ENCODE measurements around the gene MYH14. TPM values are rescaled to one million over a fixed set of nuclear protein-coding genes. Genes with fewer than 3 reads are reported as not detected.
"Not testable (repeated sequence)": the region's sequence is repeated elsewhere in the genome, so short reads cannot be mapped to it uniquely, and the experiment has no call there.

Gene MYH14
- total RNA-seq, 2 experiments from 2014 or later: not detected

GRCh38 chr19:50326101-50326664 lies 122.8 kb downstream of the MYH14 start:
- H3K9me3 Mint-ChIP-seq (ENCODE audit: low read depth): no peaks in the 10 kb centered on the region
- intact Hi-C loops (cut with DNase I, micrococcal nuclease): loop anchor here (5.0 kb wide), 2 partner anchors 74 to 339 kb away; no protein-coding TSS in a partner anchor
- peaks cover 26% of the 10 kb centered on the region for H3K27me3 Mint-ChIP-seq
- ATAC-seq (no peak), DNase-seq (peak; percentile 28)
- H3K36me3 Mint-ChIP-seq (ENCODE audit: low read depth): peaks cover 16% of the 10 kb centered on the region
- H3K4me3 Mint-ChIP-seq: peak overlapping the region; percentile 63
- POLR2A ChIA-PET: interaction anchor here (0.6 kb wide), 1 partner anchor 190 kb away, joined by 3 read pairs; no protein-coding TSS in a partner anchor
- CTCF ChIA-PET: interaction anchor here (0.5 to 0.9 kb wide), 3 partner anchors 42 to 339 kb away, joined by 3 to 6 read pairs (median 3); partner anchors contain the start of gene NR1H2
- no peak overlapping the region for H3K27ac Mint-ChIP-seq
- peaks cover 36% of the 10 kb centered on the region for H3K4me1 Mint-ChIP-seq

- Mint-ChIP-seq H3K36me3 (ENCODE audit: low read depth) (peaks cover 16% of the 10 kb centered on the region), H3K27me3 (peaks cover 29% of the 10 kb centered on the region), H3K4me3 (peak overlapping the region; percentile 63), H3K27ac (peak overlapping the region; percentile 26), H3K4me1 (peaks cover 45% of the 10 kb centered on the region), H3K9me3 (ENCODE audit: low read depth) (no peaks in the 10 kb centered on the region)
- ChIA-PET CTCF (no interaction called here), POLR2A (no interaction called here)
- ATAC-seq (no peak), DNase-seq (no peak)
- intact Hi-C loops (cut with DNase I, micrococcal nuclease): loop anchor here (5.0 kb wide), 2 partner anchors 75 to 340 kb away; no protein-coding TSS in a partner anchor
Measured at GRCh38 chr19:50327013-50327412, 123.6 kb downstream of the MYH14 start.

GRCh38 chr19:50327461-50328223 lies 124.2 kb downstream of the MYH14 start:
- peak overlapping the region; percentile 63 for H3K4me3 Mint-ChIP-seq
- no peak for ATAC-seq
- ChIA-PET POLR2A (interaction anchor here (1.5 kb wide), 1 partner anchor 12 kb away, joined by 3 read pairs; no protein-coding TSS in a partner anchor), CTCF (interaction anchor here (0.7 to 1.5 kb wide), 2 partner anchors 30 to 784 kb away, joined by 3 to 6 read pairs; no protein-coding TSS in a partner anchor)
- peaks cover 51% of the 10 kb centered on the region for H3K4me1 Mint-ChIP-seq
- peaks cover 31% of the 10 kb centered on the region for H3K27me3 Mint-ChIP-seq
- H3K36me3 Mint-ChIP-seq (ENCODE audit: low read depth): peaks cover 15% of the 10 kb centered on the region
- DNase-seq: peak; percentile 4
- H3K27ac Mint-ChIP-seq: peak overlapping the region; percentile 26
- H3K9me3 Mint-ChIP-seq (ENCODE audit: low read depth): no peaks in the 10 kb centered on the region
- intact Hi-C loops (cut with DNase I, micrococcal nuclease): loop anchor here (1.0 to 5.0 kb wide), 3 partner anchors 75 to 340 kb away; no protein-coding TSS in a partner anchor

GRCh38 chr19:50328224-50328872 lies 124.9 kb downstream of the MYH14 start:
- DNase-seq (peak; percentile 76), ATAC-seq (no peak)
- H3K9me3 Mint-ChIP-seq (ENCODE audit: low read depth): no peaks in the 10 kb centered on the region
- ChIA-PET POLR2A (interaction anchor here (1.5 kb wide), 1 partner anchor 12 kb away, joined by 3 read pairs; no protein-coding TSS in a partner anchor), CTCF (interaction anchor here (0.7 to 1.5 kb wide), 3 partner anchors 29 to 784 kb away, joined by 3 to 6 read pairs (median 5); no protein-coding TSS in a partner anchor)
- intact Hi-C loops (cut with DNase I, micrococcal nuclease): loop anchor here (1.0 to 5.0 kb wide), 3 partner anchors 76 to 341 kb away; no protein-coding TSS in a partner anchor
- peaks cover 54% of the 10 kb centered on the region for H3K4me1 Mint-ChIP-seq
- peaks cover 12% of the 10 kb centered on the region for H3K36me3 Mint-ChIP-seq (ENCODE audit: low read depth)
- H3K27ac Mint-ChIP-seq: no peak overlapping the region
- H3K27me3 Mint-ChIP-seq: peaks cover 33% of the 10 kb centered on the region
- H3K4me3 Mint-ChIP-seq: peak overlapping the region; percentile 46

GRCh38 chr19:50328873-50329145 lies 125.4 kb downstream of the MYH14 start:
- peaks cover 33% of the 10 kb centered on the region for H3K27me3 Mint-ChIP-seq
- no peak overlapping the region for H3K4me3 Mint-ChIP-seq
- intact Hi-C loops (cut with DNase I, micrococcal nuclease): loop anchor here (1.0 to 5.0 kb wide), 8 partner anchors 28 to 475 kb away; partner anchors contain the start of genes JOSD2 (in 1 of the 2), NR1H2 (in 1 of the 2) and VRK3 (in 1 of the 2)
- no peaks in the 10 kb centered on the region for H3K9me3 Mint-ChIP-seq (ENCODE audit: low read depth)
- peaks cover 55% of the 10 kb centered on the region for H3K4me1 Mint-ChIP-seq
- ChIA-PET POLR2A (interaction anchor here (0.6 to 1.5 kb wide), 2 partner anchors 13 to 18 kb away, joined by 3 read pairs; no protein-coding TSS in a partner anchor), CTCF (interaction anchor here (1.0 to 1.5 kb wide), 4 partner anchors 10 to 74 kb away, joined by 3 to 6 read pairs (median 4); no protein-coding TSS in a partner anchor)
- DNase-seq (no peak), ATAC-seq (no peak)
- peaks cover 11% of the 10 kb centered on the region for H3K36me3 Mint-ChIP-seq (ENCODE audit: low read depth)
- no peak overlapping the region for H3K27ac Mint-ChIP-seq

GRCh38 chr19:50329146-50329925 lies 125.9 kb downstream of the MYH14 start, which contains the start of gene KCNC3:
KCNC3 (minus strand) TSS chr19:50329377; CDS start chr19:50329082, 295 bp downstream.
- Mint-ChIP-seq H3K27me3 (peaks cover 33% of the 10 kb centered on the region), H3K36me3 (ENCODE audit: low read depth) (peaks cover 13% of the 10 kb centered on the region), H3K9me3 (ENCODE audit: low read depth) (no peaks in the 10 kb centered on the region), H3K4me3 (peak within 1 kb of the TSS; percentile 75), H3K4me1 (peaks cover 59% of the 10 kb centered on the region), H3K27ac (peak within 1 kb of the TSS; percentile 86)
- DNase-seq (peak; percentile 99), ATAC-seq (peak; percentile 67)
- intact Hi-C loops (cut with DNase I, micrococcal nuclease): loop anchor here (1.0 to 5.0 kb wide), 7 partner anchors 28 to 475 kb away; partner anchors contain the start of genes JOSD2 (in 1 of the 2), NR1H2 (in 1 of the 2) and VRK3 (in 1 of the 2)
- POLR2A ChIA-PET: interaction anchor here (0.6 to 1.5 kb wide), 2 partner anchors 13 to 18 kb away, joined by 3 read pairs; no protein-coding TSS in a partner anchor
- CTCF ChIA-PET: interaction anchor here (1.0 to 1.5 kb wide), 4 partner anchors 10 to 75 kb away, joined by 3 to 6 read pairs (median 4); no protein-coding TSS in a partner anchor

GRCh38 chr19:50329926-50330294 lies 126.5 kb downstream of the MYH14 start:
- Mint-ChIP-seq H3K27me3 (peaks cover 33% of the 10 kb centered on the region), H3K36me3 (ENCODE audit: low read depth) (peaks cover 18% of the 10 kb centered on the region), H3K4me1 (peaks cover 64% of the 10 kb centered on the region), H3K27ac (peak overlapping the region; percentile 86), H3K4me3 (peak overlapping the region; percentile 75)
- H3K9me3 Mint-ChIP-seq (ENCODE audit: low read depth); POLR2A ChIA-PET; ATAC-seq: not testable (repeated sequence)
- intact Hi-C loops (cut with DNase I, micrococcal nuclease): loop anchor here (1.0 to 5.0 kb wide), 8 partner anchors 29 to 474 kb away; partner anchors contain the start of genes AKT1S1 (in 1 of the 2), JOSD2 (in 1 of the 2), NR1H2 (in 1 of the 2) and TBC1D17 (in 1 of the 2)
- CTCF ChIA-PET: interaction anchor here (0.8 to 1.0 kb wide), 3 partner anchors 11 to 1378 kb away, joined by 3 read pairs; no protein-coding TSS in a partner anchor
- DNase-seq: peak; percentile 42

- peaks cover 70% of the 10 kb centered on the region for H3K4me1 Mint-ChIP-seq
- peak overlapping the region; percentile 75 for H3K4me3 Mint-ChIP-seq
- DNase-seq: peak; percentile 95
- POLR2A ChIA-PET: no interaction called here
- peak overlapping the region; percentile 62 for H3K27ac Mint-ChIP-seq
- H3K9me3 Mint-ChIP-seq (ENCODE audit: low read depth): no peaks in the 10 kb centered on the region
- CTCF ChIA-PET: interaction anchor here (0.6 to 0.8 kb wide), 2 partner anchors 394 to 1377 kb away, joined by 3 read pairs; no protein-coding TSS in a partner anchor
- peak; percentile 44 for ATAC-seq
- intact Hi-C loops (cut with DNase I, micrococcal nuclease): loop anchor here in 1 of 2 experiments (5.0 kb wide), 1 partner anchor 453 kb away; the partner anchor contains the start of genes AKT1S1 and TBC1D17
- H3K36me3 Mint-ChIP-seq (ENCODE audit: low read depth): peaks cover 18% of the 10 kb centered on the region
- peaks cover 33% of the 10 kb centered on the region for H3K27me3 Mint-ChIP-seq
Measured at GRCh38 chr19:50330365-50331078, 127.1 kb downstream of the MYH14 start.

- ChIA-PET CTCF (interaction anchor here (0.6 to 0.9 kb wide), 2 partner anchors 32 to 393 kb away, joined by 3 to 4 read pairs; no protein-coding TSS in a partner anchor), POLR2A (no interaction called here)
- peak overlapping the region; percentile 75 for H3K4me3 Mint-ChIP-seq
- ATAC-seq (no peak), DNase-seq (peak; percentile 41)
- intact Hi-C loops (cut with DNase I, micrococcal nuclease): loop anchor here in 1 of 2 experiments (5.0 kb wide), 1 partner anchor 454 kb away; the partner anchor contains the start of genes AKT1S1 and TBC1D17
- peaks cover 18% of the 10 kb centered on the region for H3K36me3 Mint-ChIP-seq (ENCODE audit: low read depth)
- no peaks in the 10 kb centered on the region for H3K9me3 Mint-ChIP-seq (ENCODE audit: low read depth)
- peak overlapping the region; percentile 69 for H3K27ac Mint-ChIP-seq
- peaks cover 33% of the 10 kb centered on the region for H3K27me3 Mint-ChIP-seq
- peaks cover 70% of the 10 kb centered on the region for H3K4me1 Mint-ChIP-seq
Measured at GRCh38 chr19:50331221-50331993, 128.0 kb downstream of the MYH14 start.
